HG03558 (cell line): ENCODE data around the gene HIGD1A.
A peak's percentile ranks its signal among the peaks of the same experiment; 100 is the strongest.
"Not testable (repeated sequence)": the region's sequence is repeated elsewhere in the genome, so short reads cannot be mapped to it uniquely, and the experiment has no call there.

ENCODE experiments used
- ATAC-seq: cut with Tn5 transposase; IDR thresholded peaks from one replicate; pipeline ENCODE4 v1.9.1; 2021; ENCODE audit warnings: moderate number of reproducible peaks; ENCODE audit not compliant: unreplicated experiment; ENCODE audit errors: extremely low read depth

HIGD1A gene

GRCh38 chr3:42829628-42830436 is 25.5 kb upstream of the HIGD1A start:
- ATAC-seq, result no peak

GRCh38 chr3:42829083-42829627 is 24.9 kb upstream of the HIGD1A start:
- ATAC-seq, result no peak

DNA sequence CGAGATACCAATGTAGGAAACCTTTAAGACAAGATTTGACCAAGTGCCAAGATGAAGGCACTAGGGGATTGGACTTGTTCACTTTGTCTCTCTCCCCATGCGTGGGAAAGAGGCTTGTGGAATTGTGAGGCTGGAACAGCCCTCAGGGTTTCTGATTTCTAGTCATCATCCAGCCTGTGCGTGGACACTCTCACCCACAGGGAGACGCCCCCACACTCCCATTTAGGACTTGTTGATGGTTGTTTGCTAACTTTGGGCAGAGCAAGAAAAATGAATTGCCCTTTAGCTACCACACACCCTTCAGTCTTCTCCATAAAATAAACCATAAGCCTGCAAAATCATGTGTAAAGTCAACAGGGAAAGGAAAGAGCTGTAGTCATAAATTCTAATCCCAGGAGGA is 23.4 kb upstream of the HIGD1A start:
- no peak for ATAC-seq

GRCh38 chr3:42827023-42827422 is 22.7 kb upstream of the HIGD1A start:
- no peak for ATAC-seq

DNA sequence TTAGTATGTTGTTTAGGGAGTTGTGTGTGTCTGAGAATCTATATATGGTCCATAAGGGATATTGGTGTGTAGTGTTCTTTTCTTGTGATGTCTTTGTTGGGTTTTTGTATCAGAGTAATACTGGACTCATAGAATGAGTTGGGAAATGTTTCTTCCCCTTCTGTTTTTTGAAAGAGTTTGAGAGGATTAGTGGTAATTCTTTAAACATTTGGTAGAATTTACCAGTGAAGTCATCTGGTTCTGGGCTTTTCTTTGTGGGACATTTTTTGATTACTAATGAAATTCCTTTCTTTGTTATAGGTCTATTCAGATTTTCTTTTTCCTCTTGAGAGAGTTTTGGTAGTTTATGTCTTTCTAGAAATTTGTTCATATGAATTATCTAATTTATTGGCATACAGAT is 21.9 kb upstream of the HIGD1A start:
- ATAC-seq, result no peak

- ATAC-seq, result no peak
Measured at GRCh38 chr3:42823351-42823750, 19.1 kb upstream of the HIGD1A start.

DNA sequence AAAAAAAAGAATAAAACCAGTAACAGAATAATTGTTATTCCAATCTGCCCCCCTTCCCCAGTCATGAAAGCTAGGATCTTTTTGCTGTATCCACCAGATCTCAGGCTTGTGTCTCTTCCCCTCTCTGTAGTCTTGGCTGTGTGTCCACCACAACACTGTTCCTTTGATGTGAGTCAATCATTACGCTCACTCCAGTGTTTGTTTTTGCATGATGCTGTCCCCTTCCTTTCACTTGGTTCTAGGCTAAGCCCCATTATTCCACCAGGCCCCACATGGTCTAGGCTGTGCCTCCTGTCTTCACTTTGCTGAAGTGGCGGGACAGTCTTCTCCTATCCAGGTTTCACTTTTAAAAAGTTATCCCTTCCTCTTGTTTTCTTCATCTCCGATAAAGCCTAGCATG is 18.5 kb upstream of the HIGD1A start:
- ATAC-seq, result no peak

- ATAC-seq, result no peak
Measured at GRCh38 chr3:42820746-42821051, 16.4 kb upstream of the HIGD1A start.

DNA sequence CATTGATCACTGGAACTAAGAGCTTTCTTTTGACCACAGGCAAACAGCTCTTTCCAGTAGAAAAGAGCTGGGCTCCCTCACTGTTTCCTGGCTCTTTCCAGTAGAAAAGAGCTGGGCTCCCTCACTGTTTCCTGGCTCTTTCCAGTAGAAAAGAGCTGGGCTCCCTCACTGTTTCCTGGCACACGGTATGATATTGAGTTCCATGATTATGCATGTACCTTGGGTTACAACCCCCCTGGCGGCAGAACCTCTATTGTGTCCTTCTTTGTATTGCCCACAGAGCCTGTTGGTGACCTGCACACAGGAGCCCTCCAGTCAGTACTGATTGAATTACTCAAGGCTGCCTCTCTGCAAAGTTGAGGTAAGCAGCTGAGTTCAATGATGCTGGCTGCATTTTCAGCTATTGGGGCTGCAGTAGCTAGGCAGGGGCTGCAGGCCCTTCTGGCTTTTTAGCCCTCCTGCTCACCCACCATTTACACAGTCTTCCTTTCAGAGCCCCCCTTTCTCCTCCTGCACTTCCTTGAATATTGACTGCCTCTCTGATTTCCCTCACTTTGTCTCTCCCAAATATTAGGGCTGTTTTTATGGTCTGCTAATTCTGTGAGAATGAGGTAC is 15.2 kb upstream of the HIGD1A start:
- ATAC-seq, result no peak

DNA sequence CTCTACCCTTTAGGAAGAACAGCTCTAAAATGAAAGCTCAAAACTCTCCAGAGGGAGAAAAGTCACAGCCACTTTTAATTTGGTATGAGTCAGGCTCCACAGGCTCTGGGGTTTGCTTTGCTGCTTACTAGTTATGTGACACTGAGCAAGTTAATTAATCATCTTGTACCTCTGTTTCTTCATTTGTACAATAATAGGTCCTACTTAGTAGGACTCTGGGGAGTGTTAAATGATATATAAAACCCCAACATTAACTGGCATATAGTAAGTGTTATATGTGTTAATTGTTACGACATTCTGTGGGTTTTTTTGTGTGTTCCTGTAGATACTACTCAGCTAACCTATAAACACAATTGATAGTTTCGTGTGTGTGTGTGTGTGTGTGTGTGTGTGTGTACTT is 11.5 kb upstream of the HIGD1A start:
- no peak for ATAC-seq

DNA sequence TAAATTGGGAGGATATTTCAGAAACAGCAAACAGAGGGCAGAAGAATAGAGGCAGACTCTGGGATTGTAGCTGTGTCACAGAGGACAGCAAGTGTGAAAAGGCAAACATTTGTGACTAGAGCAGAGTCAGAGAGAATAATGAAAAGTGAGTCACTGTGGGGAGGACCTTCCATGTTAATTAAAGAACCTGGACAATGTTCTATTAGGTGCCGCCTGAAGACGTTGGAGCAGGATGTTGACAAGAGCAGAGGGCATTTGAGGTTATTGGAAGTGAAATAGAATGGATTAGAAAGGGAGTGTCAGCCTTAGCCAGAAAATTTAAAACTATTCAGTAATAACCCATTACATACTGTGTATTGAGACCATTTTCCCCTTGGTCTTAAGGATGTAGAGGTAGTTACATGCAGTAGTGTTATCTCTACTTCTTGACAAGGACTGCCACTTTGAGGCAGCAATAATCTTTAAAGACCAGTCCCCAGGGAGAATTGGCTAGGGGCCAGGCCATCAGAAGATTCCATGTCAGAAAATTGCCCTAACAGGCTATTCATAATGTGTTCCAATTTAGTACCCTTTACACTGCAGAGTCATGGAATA is 10.7 kb upstream of the HIGD1A start:
- ATAC-seq, result no peak

GRCh38 chr3:42814246-42814645 is 10.0 kb upstream of the HIGD1A start:
- ATAC-seq, result no peak

DNA sequence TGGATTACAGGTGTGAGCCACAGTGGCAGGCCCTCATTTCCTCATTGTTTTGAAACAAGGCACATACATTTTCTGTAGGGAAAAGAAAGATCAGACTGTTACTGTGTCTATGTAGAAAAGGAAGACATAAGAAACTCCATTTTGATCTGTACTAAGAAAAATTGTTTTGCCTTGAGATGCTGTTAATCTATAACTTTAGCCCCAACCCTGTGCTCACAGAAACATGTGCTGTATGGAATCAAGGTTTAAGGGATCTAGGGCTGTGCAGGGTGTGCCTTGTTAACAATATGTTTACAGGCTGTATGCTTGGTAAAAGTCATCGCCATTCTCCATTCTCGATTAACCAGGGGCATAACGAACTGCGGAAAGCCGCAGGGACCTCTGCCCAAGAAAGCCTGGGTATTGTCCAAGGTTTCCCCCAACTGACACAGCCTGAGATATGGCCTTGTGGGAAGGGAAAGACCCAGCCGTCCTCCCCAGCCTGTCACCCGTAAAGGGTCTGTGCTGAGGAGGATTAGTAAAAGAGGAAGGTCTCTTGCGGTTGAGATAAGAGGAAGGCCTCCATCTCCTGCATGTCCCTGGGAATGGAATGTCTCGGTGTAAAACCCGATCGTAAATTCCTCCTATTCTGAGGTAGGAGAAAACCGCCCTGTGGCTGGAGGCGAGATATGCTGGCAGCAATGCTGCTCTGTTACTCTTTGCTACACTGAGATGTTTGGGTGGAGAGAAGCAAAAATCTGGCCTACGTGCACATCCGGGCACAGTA is 7.0 kb upstream of the HIGD1A start:
- not testable (repeated sequence) for ATAC-seq

DNA sequence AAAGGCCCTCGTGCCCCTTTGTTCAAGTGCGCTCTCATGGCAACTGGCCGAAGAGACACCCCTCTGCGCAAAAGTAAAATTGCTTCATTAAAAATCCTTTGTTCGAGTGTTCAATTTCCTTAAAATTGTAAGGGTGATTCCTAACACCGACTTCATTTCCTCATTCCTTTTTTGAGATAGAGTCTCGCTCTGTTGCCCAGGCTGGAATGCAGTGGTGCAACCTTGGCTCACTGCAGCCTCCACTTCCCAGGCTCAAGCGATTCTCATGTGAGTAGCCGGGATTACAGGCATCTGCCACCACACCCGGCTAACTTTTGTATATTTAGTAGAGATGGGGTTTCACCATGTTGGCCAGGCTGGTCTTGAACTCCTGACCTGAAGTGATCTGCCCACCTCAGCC is 6.4 kb upstream of the HIGD1A start:
- not testable (repeated sequence) for ATAC-seq

- no peak for ATAC-seq
Measured at GRCh38 chr3:42809202-42809601, 4.9 kb upstream of the HIGD1A start, which contains the start of gene ACKR2. Gene ACKR2 (plus strand): TSS chr3:42809445. CDS start chr3:42864503, 55,058 bp downstream.

GRCh38 chr3:42807929-42808328 is 3.6 kb upstream of the HIGD1A start:
- ATAC-seq, result no peak

DNA sequence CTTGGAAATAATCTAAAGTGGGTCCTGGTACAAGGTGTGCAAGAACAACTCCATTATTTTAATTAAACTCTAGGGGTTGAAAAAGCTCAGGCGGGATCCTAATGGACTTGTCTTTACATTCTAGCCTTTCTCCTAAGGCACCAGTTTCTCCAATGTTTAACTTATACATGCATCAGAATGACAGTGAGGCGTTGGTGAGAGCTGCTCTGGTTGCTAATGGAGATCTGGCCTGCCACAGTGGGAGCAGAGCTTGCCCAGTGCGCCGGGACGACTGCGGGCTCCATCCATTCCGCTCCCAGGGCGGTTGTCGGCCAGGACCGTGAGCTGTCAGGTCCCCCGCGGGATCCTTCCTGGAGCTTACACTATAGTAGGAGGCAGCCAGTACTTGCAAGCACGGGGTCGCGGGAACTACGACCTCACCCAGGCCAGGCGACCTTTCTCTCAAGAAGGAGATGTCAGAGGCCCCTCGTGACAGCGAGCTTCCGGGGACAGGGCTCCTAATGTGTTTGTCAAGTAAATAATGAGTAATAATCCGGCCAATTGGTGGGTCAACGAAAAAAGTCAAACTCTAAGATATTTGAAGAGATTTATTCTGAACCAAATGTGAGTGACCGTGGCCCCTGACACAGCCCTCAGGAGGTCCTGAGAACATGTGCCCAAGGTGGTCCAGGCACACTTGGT is 991 bp upstream of the HIGD1A start:
- no peak for ATAC-seq

DNA sequence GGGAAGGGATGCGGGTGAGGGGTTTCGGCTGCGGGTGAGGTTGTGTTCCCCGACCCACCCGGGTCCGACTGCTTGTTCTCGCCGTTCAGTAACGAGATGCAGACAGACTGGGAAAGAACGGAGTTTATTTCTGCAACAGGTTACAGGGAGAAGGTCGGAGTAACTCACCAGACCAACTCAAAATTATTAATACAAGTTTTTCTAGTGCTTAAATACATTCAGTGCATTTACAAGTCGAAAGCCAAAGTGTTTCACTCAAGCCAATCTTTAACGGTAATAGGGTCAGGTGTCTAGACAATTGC is 492 bp upstream of the HIGD1A start:
- no peak for ATAC-seq

- peak; percentile 6 for ATAC-seq
Measured at GRCh38 chr3:42803414-42804105, 730 bp downstream of the HIGD1A start.
